ENCODE results near the gene RABEPK. TPM values are rescaled to one million over a fixed set of nuclear protein-coding genes. Genes with fewer than 3 reads are reported as not detected.

The RABEPK gene
- total and polyA plus RNA-seq, 2 of the 4 experiments (the other 2 are of a cell fraction): 43.9 to 59.7 TPM

DNA sequence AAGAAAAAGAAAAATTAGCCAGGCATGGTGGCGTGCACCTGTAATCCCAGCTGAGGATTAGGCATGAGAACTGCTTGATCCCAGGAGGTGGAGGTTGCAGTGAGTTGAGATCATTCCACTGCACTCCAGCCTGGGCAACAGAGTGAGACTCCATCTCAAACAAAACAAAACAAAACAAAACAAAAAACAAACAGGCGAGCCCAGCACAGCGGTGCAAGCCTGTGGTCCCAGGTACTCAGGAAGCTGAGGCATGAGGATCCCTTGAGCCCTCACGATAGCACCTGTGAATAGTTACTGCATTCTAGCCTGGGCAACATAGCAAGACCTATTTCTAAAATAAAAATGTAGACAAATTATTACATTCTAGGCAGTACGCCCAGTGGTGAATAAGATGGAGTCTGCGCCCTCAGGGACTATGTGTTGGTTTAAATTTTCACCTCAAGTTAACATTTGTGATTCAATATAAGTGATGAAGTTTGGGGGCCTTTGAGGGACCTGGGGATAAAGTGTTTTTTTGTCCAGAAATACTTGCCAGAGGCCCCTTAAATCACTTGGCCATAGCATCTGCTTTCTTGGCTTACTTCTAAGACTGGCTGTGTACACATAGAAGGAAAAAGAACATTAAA, 57.9 kb downstream of the RABEPK start:
- ATAC-seq (ENCODE audit: low read depth) (no peak), DNase-seq (no peak)
- ChIA-PET CTCF (no interaction called here), POLR2A (ENCODE audit: unreplicated experiment) (no interaction called here)
- WGBS, 2 experiments (ENCODE audit: extremely low coverage in 2 of 2, insufficient read length in 1 of 2): 100% methylated on average over 1 of the region's 6 CpGs; no CpG with 5 or more reads in 1 of the 2 experiments
- no peak overlapping the region for H3K14ac ChIP-seq (replicated peaks; ENCODE audit: low read depth, low read length)
- no peak overlapping the region for H4K8ac ChIP-seq (ENCODE audit: low read depth in 2 of 2, low read length in 2 of 2)
- peaks cover 0 to 9% of the 10 kb centered on the region in 2 experiments; a peak in 2 of 4 replicates for H3K79me1 ChIP-seq (ENCODE audit: low read depth in 1 of 2, low read length in 2 of 2)
- H2AFZ ChIP-seq (replicated peaks; ENCODE audit: low read length, poor library complexity): no peak overlapping the region
- no peak for TF ChIP-seq FOS (IDR thresholded peaks at IDR 0.05; ENCODE audit: low read depth, low read length)
- TF ChIP-seq RAD21 (IDR thresholded peaks at IDR 0.05; ENCODE audit: low read length): no peak
- TF ChIP-seq POLR2A (IDR thresholded peaks at IDR 0.05; ENCODE audit: low read depth, low read length): no peak
- TF ChIP-seq CHD1 (IDR thresholded peaks at IDR 0.05; ENCODE audit: low read depth, low read length): no peak
- TF ChIP-seq, protein P1, sequence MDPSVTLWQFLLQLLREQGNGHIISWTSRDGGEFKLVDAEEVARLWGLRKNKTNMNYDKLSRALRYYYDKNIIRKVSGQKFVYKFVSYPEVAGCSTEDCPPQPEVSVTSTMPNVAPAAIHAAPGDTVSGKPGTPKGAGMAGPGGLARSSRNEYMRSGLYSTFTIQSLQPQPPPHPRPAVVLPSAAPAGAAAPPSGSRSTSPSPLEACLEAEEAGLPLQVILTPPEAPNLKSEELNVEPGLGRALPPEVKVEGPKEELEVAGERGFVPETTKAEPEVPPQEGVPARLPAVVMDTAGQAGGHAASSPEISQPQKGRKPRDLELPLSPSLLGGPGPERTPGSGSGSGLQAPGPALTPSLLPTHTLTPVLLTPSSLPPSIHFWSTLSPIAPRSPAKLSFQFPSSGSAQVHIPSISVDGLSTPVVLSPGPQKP (IDR thresholded peaks at IDR 0.05; ENCODE audit: borderline replicate concordance, low read depth, low read length): no peak
- no peak for TF ChIP-seq MXI1 (IDR thresholded peaks at IDR 0.05; ENCODE audit: borderline replicate concordance, low read depth, low read length)
- no peak for TF ChIP-seq BHLHE40 (IDR thresholded peaks at IDR 0.05; ENCODE audit: low read depth, low read length)
- no peak for TF ChIP-seq CEBPB (IDR thresholded peaks at IDR 0.05; ENCODE audit: low read depth, low read length)
- TF ChIP-seq RFX5 (IDR thresholded peaks at IDR 0.05; ENCODE audit: low read depth, low read length): no peak
- TF ChIP-seq MAFK (IDR thresholded peaks at IDR 0.05; ENCODE audit: low read depth, low read length): no peak
- TF ChIP-seq, protein P2, sequence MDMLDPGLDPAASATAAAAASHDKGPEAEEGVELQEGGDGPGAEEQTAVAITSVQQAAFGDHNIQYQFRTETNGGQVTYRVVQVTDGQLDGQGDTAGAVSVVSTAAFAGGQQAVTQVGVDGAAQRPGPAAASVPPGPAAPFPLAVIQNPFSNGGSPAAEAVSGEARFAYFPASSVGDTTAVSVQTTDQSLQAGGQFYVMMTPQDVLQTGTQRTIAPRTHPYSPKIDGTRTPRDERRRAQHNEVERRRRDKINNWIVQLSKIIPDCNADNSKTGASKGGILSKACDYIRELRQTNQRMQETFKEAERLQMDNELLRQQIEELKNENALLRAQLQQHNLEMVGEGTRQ (IDR thresholded peaks at IDR 0.05; ENCODE audit: low read depth, low read length): no peak
- no peak for TF ChIP-seq RCOR1 (IDR thresholded peaks at IDR 0.05; ENCODE audit: insufficient replicate concordance, low read length)
- TF ChIP-seq SMC3 (IDR thresholded peaks at IDR 0.05; ENCODE audit: low read depth, low read length): no peak
- TF ChIP-seq MAZ (IDR thresholded peaks at IDR 0.05; ENCODE audit: borderline replicate concordance, low read depth, low read length): no peak
- TF ChIP-seq NFE2L2 (IDR thresholded peaks at IDR 0.05; ENCODE audit: low read depth, low read length): no peak
- TF ChIP-seq, protein P3, sequence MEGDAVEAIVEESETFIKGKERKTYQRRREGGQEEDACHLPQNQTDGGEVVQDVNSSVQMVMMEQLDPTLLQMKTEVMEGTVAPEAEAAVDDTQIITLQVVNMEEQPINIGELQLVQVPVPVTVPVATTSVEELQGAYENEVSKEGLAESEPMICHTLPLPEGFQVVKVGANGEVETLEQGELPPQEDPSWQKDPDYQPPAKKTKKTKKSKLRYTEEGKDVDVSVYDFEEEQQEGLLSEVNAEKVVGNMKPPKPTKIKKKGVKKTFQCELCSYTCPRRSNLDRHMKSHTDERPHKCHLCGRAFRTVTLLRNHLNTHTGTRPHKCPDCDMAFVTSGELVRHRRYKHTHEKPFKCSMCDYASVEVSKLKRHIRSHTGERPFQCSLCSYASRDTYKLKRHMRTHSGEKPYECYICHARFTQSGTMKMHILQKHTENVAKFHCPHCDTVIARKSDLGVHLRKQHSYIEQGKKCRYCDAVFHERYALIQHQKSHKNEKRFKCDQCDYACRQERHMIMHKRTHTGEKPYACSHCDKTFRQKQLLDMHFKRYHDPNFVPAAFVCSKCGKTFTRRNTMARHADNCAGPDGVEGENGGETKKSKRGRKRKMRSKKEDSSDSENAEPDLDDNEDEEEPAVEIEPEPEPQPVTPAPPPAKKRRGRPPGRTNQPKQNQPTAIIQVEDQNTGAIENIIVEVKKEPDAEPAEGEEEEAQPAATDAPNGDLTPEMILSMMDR (conservative IDR thresholded peaks at IDR 0.05; ENCODE audit: low read depth, low read length): no peak
- H3K36me3 ChIP-seq (ENCODE audit: control insufficient read depth, insufficient read depth, low read length): no peaks in the 10 kb centered on the region
- H3K27me3 ChIP-seq (ENCODE audit: control insufficient read depth, insufficient read depth, low read length): no peaks in the 10 kb centered on the region
- H3K9me1 ChIP-seq (ENCODE audit: insufficient read depth, low read length): 0 out of 2 replicates have a peak, but pooled peaks cover 3% of the 10 kb centered on the region
- H2BK20ac ChIP-seq (ENCODE audit: low read depth, low read length): no peak overlapping the region
- no TSS peak for BruUV-seq (replicated peaks)
- no peak overlapping the region for H3K4me2 ChIP-seq (ENCODE audit: low read depth, low read length)
- in situ Hi-C loops (cut with MboI; ENCODE audit: low sequenced_read_pairs) (no loop called here), dilution Hi-C loops (cut with HindIII; ENCODE audit: low sequenced_read_pairs, unreplicated experiment) (no loop called here), intact Hi-C loops (cut with micrococcal nuclease) (no loop called here)
- H3K4me1 ChIP-seq (ENCODE audit: control insufficient read depth, insufficient read depth, low read length): 0 out of 2 replicates have a peak, but pooled peaks cover 2% of the 10 kb centered on the region
- no peak overlapping the region for H3K4ac ChIP-seq (ENCODE audit: low read depth, low read length)
- no peak overlapping the region for H2BK120ac ChIP-seq (ENCODE audit: low read depth, low read length)
- no peak overlapping the region for H4K91ac ChIP-seq (ENCODE audit: insufficient read depth, low read depth, low read length)
- H3K9me3 ChIP-seq (ENCODE audit: control insufficient read depth, insufficient read depth, low read length): no peaks in the 10 kb centered on the region
- no peak overlapping the region for H3K9ac ChIP-seq (ENCODE audit: low read depth, low read length)
- no peak overlapping the region for H3K23ac ChIP-seq (ENCODE audit: low read depth, low read length)
- no peak overlapping the region for H4K5ac ChIP-seq (ENCODE audit: low read depth, low read length)
- H4K20me1 ChIP-seq (ENCODE audit: insufficient read depth, low read length): peaks cover 12% of the 10 kb centered on the region
- no peak overlapping the region for H2AK9ac ChIP-seq (replicated peaks; ENCODE audit: low read depth, low read length, poor library complexity)
- H2AK5ac ChIP-seq (ENCODE audit: low read depth, low read length): no peak overlapping the region
- no peak overlapping the region for H3K27ac ChIP-seq (ENCODE audit: insufficient read depth, low read length)
- H2BK5ac ChIP-seq (ENCODE audit: low read depth, low read length, poor library complexity, severe bottlenecking): no peak overlapping the region
- H3K18ac ChIP-seq (ENCODE audit: low read depth, low read length): no peak overlapping the region
- no peak overlapping the region for H2BK15ac ChIP-seq (ENCODE audit: low read depth, low read length)
- H3K4me3 ChIP-seq (ENCODE audit: insufficient read depth, low read depth, low read length): no peak overlapping the region
- H3K56ac ChIP-seq (ENCODE audit: extremely low read depth, insufficient read depth, low read length): no peak overlapping the region
